Esophagus squamous epithelium (tissue), 4 donors: ENCODE data around the gene TRIM10.

Experiments used
- POLR2A ChIP-seq, 4 donors: fragments of 450-650 bp; IDR thresholded peaks; one replicate each; pipeline ENCODE4 v1.6.1; 2017; ENCODE audit warnings: antibody characterized with exemption in 4 of 4, mild to moderate bottlenecking in 4 of 4, moderate library complexity in 3 of 4
- TF ChIP-seq, protein P1 (sequence below), 6 experiments: fragments of 450-650 bp in 4 of 6; fragments of 200-600 bp in 2 of 6; sonication (generic) in 2 of 6; IDR thresholded peaks; one replicate each; pipeline ENCODE4 v1.5.1; 2016 to 2019; ENCODE audit warnings: antibody characterized with exemption in 6 of 6, mild to moderate bottlenecking in 4 of 6, moderate library complexity in 4 of 6

GRCh38 chr6:30104661-30105060, 56.4 kb downstream of the TRIM10 start:
- TF ChIP-seq, protein P1, sequence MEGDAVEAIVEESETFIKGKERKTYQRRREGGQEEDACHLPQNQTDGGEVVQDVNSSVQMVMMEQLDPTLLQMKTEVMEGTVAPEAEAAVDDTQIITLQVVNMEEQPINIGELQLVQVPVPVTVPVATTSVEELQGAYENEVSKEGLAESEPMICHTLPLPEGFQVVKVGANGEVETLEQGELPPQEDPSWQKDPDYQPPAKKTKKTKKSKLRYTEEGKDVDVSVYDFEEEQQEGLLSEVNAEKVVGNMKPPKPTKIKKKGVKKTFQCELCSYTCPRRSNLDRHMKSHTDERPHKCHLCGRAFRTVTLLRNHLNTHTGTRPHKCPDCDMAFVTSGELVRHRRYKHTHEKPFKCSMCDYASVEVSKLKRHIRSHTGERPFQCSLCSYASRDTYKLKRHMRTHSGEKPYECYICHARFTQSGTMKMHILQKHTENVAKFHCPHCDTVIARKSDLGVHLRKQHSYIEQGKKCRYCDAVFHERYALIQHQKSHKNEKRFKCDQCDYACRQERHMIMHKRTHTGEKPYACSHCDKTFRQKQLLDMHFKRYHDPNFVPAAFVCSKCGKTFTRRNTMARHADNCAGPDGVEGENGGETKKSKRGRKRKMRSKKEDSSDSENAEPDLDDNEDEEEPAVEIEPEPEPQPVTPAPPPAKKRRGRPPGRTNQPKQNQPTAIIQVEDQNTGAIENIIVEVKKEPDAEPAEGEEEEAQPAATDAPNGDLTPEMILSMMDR (IDR thresholded peaks at IDR 0.05): no peak
- no peak for TF ChIP-seq POLR2A (IDR thresholded peaks at IDR 0.05)
